Neutrophil (primary cell): ENCODE results near the gene BMPR1A.
"Not testable (repeated sequence)": the region's sequence is repeated elsewhere in the genome, so short reads cannot be mapped to it uniquely, and the experiment has no call there.

ENCODE experiments used
- H3K27ac ChIP-seq: fragments of 200-600 bp; sonication (generic); 2 replicates; pipeline ENCODE4 v1.5.1; 2016; ENCODE audit warnings: mild to moderate bottlenecking, moderate library complexity
- H3K27me3 ChIP-seq: fragments of 200-600 bp; sonication (generic); 2 replicates; pipeline ENCODE4 v1.6.0; 2016; ENCODE audit warnings: mild to moderate bottlenecking
- H3K36me3 ChIP-seq: fragments of 200-600 bp; sonication (generic); 2 replicates; pipeline ENCODE4 v1.5.1; 2017
- H3K4me1 ChIP-seq, 2 experiments: fragments of 200-600 bp in 1 of 2; sonication (generic) in 1 of 2; 1 replicate in 1 of 2; 2 replicates in 1 of 2; pipeline versions ENCODE4 v1.5.1 to v1.6.1; 2013 to 2016; ENCODE audit warnings: low read depth in 1 of 2, low read length in 1 of 2, mild to moderate bottlenecking in 1 of 2, moderate library complexity in 1 of 2; ENCODE audit not compliant: control insufficient read depth in 1 of 2, insufficient read depth in 1 of 2
- H3K4me3 ChIP-seq, 2 experiments: fragments of 200-600 bp in 1 of 2; sonication (generic) in 1 of 2; 1 replicate in 1 of 2; 2 replicates in 1 of 2; pipeline ENCODE4 v1.5.1; 2013 to 2016; ENCODE audit warnings: low read depth in 1 of 2, low read length in 1 of 2, mild to moderate bottlenecking in 1 of 2, moderate library complexity in 1 of 2
- H3K9me3 ChIP-seq: fragments of 200-600 bp; sonication (generic); 2 replicates; pipeline ENCODE4 v1.5.1; 2016
- CTCF ChIP-seq: fragments of 200-600 bp; sonication (generic); IDR thresholded peaks from 2 replicates; pipeline ENCODE4 v1.5.1; 2016; ENCODE audit warnings: antibody characterized with exemption

BMPR1A gene

GRCh38 chr10:86974484-86974883 is 218.1 kb downstream of the BMPR1A start:
- Histone ChIP-seq H3K36me3 (no peaks in the 10 kb centered on the region), H3K4me3 (no peak overlapping the region), H3K27me3 (peaks cover 51% of the 10 kb centered on the region), H3K9me3 (no peaks in the 10 kb centered on the region), H3K4me1 (peaks cover 4 to 8% of the 10 kb centered on the region in 2 experiments), H3K27ac (no peak overlapping the region)
- no peak for TF ChIP-seq CTCF

DNA sequence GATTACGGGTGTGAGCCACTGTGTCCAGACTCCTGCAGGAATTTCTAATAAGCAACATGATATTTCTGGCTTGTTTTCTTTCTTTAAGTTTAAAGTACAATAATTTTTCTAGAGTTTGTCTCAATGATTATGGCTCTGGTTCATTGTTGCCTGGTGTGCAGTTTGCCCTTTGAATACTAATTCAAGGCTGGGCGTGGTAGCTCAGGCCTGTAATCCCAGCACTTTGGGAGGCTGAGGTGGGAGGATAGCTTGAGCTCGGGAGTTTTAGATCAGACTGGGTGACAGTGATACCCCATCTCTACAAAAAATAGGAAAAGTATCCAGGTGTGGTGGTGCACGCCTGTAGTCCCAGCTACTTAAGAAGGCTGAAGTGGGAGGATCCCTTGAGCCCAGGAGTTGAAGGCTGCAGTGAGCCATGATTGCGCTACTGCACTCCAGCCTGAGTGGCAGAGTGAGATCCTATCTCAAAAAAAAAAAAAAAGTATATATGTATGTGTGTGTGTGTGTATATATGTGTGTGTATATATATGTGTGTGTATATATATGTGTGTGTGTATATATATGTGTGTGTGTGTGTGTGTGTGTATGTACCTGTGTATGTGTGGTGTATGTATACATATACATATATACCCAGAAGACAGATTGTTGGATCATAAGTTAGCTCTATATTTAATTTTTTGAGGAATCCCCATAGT is 220.1 kb downstream of the BMPR1A start:
- Histone ChIP-seq H3K4me3 (no peak overlapping the region), H3K4me1 (no peaks in the 10 kb centered on the region), H3K27ac (no peak overlapping the region), H3K9me3 (no peaks in the 10 kb centered on the region), H3K27me3 (peaks cover 40% of the 10 kb centered on the region), H3K36me3 (no peaks in the 10 kb centered on the region)
- TF ChIP-seq CTCF, result no peak

DNA sequence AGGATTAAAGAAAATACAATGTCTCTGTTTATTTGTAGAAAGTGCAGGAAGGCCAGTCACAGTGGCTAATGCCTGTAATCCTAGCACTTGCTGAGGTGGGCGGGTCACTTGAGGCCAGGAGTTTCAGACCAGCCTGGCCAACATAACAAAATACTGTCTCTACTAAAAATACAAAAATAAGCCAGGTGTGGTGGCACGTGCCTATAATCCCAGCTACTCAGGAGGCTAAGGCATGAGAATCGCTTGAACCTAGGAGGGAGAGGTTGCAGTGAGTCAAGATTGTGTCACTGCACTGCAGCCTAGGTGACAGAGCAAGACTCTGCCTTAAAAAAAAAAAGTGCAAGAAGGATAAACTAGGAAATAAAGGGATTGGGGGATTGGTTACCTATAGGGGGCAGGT is 222.0 kb downstream of the BMPR1A start:
- not testable (repeated sequence) for H3K36me3 ChIP-seq, H3K9me3 ChIP-seq, H3K27ac ChIP-seq, H3K4me1 ChIP-seq, H3K4me3 ChIP-seq
- peaks cover 20% of the 10 kb centered on the region for H3K27me3 ChIP-seq

DNA sequence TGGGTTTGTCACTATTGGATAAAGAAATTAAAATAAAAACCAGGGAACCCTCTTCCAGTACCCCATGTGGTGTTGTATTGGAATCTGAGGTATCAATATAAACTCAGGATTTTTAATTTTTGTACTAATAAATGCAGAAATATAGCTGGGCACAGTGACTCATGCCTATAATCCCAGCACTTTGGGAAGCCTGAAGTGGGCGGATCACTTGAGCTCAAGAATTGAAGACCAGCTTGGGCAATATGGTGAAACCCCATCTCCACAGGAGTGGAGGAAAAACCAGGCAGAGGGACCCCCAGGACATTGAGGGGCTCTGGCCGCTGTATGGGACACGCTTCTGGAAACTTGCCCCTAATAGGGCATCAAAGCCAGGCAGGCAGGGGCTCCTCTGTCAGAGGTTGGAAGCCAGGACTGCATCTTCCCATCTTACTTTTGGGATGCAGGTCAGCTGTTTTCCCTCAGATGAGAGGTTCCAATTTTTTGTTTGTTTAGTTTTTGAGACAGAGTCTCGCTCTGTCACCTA is 222.9 kb downstream of the BMPR1A start:
- no peak overlapping the region for H3K4me3 ChIP-seq
- peaks cover 11% of the 10 kb centered on the region for H3K27me3 ChIP-seq
- no peak for TF ChIP-seq CTCF
- no peak overlapping the region for H3K27ac ChIP-seq
- no peaks in the 10 kb centered on the region for H3K4me1 ChIP-seq
- H3K9me3 ChIP-seq, result no peaks in the 10 kb centered on the region
- H3K36me3 ChIP-seq, result no peaks in the 10 kb centered on the region

- H3K36me3 ChIP-seq, result no peaks in the 10 kb centered on the region
- TF ChIP-seq CTCF, result no peak
- no peak overlapping the region for H3K27ac ChIP-seq
- H3K9me3 ChIP-seq, result no peaks in the 10 kb centered on the region
- H3K4me3 ChIP-seq, result no peak overlapping the region
- H3K4me1 ChIP-seq, result no peaks in the 10 kb centered on the region
- peaks cover 9% of the 10 kb centered on the region for H3K27me3 ChIP-seq
Measured at GRCh38 chr10:86979977-86980448, 223.6 kb downstream of the BMPR1A start.

DNA sequence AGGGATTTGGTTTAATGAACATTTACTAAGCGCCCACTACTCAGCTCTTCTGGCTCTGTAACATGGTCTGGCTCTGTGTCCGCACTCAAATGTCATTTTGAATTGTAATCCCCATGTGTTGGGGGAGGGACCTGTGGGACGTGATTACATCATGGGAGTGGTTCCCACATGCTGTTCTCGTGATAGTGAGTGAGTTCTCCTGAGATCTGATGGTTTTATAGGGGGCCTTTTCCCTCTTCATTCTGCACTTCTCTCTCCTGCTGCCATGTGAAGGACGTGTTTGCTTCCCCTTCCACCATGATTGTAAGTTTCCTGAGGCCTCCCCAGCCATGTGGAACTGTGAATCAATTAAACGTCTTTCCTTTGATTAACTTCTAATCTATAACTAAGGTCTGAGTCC is 224.6 kb downstream of the BMPR1A start:
- H3K27me3 ChIP-seq, H3K27ac ChIP-seq, H3K36me3 ChIP-seq, H3K4me1 ChIP-seq, H3K9me3 ChIP-seq, H3K4me3 ChIP-seq: not testable (repeated sequence)
